HG02623 (cell line): ENCODE data around the gene IL23R.
"Not testable (repeated sequence)": the region's sequence is repeated elsewhere in the genome, so short reads cannot be mapped to it uniquely, and the experiment has no call there.

ENCODE experiments used
- ATAC-seq: cut with Tn5 transposase; IDR thresholded peaks from one replicate; pipeline ENCODE4 v1.9.1; 2021; ENCODE audit warnings: moderate library complexity; ENCODE audit not compliant: unreplicated experiment

Gene IL23R, protein sequence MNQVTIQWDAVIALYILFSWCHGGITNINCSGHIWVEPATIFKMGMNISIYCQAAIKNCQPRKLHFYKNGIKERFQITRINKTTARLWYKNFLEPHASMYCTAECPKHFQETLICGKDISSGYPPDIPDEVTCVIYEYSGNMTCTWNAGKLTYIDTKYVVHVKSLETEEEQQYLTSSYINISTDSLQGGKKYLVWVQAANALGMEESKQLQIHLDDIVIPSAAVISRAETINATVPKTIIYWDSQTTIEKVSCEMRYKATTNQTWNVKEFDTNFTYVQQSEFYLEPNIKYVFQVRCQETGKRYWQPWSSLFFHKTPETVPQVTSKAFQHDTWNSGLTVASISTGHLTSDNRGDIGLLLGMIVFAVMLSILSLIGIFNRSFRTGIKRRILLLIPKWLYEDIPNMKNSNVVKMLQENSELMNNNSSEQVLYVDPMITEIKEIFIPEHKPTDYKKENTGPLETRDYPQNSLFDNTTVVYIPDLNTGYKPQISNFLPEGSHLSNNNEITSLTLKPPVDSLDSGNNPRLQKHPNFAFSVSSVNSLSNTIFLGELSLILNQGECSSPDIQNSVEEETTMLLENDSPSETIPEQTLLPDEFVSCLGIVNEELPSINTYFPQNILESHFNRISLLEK

DNA sequence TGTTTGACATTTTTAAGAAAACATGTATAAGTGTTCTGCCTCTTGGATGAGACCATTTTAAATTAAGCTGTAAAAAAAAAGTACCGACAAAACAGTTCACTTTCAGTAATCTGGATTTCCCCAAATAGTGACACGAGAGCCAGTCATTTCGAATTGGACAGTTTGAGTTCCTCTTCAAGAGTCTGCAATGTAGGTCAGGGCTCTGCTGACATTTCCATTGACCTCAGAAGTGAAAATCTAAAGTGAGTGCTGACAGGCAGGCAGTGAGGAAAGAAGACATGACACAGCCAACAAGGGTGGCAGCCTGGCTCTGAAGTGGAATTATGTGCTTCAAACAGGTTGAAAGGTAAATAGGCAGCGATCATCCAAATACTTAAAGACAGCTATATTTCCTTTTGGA is at the start of gene IL23R:
IL23R (plus strand) TSS at position 259 of the 400 bp plus-strand sequence. CDS start 1,667 bp downstream, outside the sequence.
- peak; percentile 82 for ATAC-seq

DNA sequence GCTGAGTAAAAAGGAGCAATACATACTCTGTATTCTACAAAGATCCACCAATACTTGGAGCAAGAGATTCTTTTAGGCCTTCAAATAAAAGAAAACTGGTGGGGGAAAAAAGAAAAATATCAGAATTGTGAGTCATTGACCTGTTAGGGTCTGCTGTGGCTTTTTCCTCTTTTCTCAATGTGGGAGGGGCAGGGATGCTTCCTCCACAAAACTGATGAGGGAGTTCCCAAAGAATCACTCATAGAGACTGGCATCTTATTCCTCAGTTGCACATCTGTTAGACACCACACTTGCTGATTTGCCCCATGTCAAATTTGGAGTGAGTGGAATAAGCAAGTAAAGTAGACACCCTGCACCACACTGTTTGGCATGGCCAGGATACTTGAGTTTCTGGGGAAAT is 48.1 kb upstream of the IL23R start:
- ATAC-seq: no peak

DNA sequence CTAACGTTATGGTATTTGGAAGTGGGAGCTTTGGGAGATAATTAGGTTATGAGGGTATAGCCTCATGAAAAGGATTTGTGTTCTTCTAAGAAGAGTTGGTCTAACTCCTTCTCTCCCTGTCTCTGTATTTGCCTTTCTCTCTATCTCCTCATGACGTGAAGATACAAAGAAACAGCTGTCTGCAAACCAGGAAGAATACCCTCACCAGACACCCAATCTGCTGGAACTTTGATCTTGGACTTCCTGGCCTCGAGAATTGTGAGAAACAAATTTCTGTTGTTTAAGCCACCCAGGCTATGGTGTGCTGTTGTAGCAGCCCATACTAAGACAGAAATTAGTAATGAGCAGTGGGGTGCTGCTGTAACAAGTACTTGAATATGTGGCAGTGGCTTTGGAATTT is 47.6 kb upstream of the IL23R start:
- no peak for ATAC-seq

DNA sequence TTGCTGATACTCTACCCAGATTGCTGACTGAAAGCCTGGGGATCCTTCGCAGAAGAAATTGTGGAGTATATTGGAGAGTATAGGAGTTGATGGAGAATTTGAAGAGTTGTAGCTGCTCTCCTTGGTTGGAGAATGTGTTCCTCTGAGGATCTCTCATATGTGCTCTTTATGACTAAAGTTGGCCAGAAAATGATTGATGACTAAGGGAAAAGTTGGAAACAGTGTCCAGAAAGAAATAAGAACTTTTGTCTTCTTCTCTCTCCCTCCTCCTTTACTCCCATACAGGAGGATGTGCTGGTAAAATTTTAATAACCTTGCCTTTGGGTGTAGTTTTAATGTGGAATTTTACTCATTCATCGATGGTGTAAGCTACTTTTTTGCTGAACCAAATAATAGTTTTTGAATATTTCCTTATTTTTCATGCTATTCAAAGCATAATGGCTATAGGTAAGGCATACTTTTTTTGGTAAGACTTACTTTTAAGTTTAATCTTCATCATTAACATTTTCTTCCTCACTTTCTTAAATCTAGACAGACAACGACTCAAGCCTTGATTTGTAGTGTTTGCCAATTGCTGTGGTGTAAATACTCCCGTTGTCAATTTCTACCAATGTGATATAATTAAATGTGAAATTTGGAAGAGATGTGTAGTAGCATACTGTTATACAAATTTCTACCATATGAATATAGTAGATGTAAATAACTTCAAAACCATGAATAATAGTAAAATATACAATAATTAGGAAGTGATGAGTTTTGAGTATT is 45.2 kb upstream of the IL23R start:
- ATAC-seq: no peak

DNA sequence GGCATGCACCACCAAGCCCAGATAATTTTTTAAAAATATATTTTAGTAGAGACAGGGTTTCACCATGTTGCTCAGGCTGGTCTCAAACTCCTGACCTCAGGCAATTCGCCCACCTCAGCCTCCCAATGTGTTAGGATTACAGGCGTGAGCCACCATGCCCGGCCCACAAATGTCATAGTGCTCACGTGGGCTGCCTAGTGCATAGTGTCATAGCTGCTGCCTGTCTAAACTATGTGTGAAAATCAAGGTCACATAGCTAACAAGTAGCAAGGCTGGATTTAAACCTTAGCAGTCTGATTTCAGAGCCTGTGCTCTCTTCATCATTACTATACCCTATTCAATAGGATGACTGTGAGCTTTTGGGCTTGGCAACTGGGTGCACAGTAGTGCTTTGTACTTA is 41.8 kb upstream of the IL23R start:
- no peak for ATAC-seq

DNA sequence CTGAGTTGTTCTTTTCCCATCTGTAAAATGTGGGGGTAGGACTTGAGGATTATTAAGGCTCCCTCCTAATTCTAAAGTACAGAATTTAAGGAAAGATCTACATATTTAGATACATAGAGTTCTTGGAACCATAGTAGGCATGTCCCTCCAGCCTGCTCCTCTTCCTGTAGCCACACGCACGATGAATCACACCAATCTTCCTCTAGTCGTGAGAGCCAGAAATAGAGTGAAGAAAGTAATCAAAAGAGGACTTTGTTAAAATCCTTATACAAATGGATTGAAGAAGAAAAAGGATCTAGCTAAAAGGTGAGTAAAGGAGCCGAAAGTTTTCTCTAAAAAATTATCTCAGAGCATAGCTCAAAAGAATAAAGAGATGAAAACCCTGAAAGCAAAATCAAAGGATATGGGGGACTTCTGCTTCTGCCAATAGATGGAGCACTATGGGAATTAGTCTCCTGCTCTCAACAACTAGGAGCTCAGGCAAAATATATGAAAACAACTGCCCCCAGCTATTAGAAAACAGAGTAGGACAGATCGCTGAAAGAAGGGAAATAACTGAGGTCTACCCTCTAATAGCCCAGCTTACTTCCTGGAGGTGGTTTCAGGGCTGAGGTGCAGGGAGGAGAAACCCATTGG is 40.0 kb upstream of the IL23R start:
- ATAC-seq: no peak

DNA sequence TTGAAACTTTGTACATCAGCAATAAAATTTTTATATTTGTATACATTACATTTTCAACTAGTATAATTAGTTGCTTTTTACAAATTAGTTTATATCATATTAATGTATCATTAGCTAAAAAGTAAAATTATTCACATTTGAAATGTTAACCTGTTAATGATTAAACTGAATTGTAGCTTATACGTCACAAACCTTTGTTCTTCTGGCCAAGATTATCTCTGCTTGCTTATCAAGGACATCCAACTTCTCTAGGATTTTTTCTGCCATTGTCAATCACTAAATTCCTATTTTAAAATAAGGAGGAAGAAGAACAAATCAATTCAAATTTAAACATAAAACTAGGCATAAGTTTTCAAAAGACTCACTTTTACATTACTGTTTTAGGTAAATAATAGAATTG is 39.3 kb upstream of the IL23R start:
- ATAC-seq: no peak

DNA sequence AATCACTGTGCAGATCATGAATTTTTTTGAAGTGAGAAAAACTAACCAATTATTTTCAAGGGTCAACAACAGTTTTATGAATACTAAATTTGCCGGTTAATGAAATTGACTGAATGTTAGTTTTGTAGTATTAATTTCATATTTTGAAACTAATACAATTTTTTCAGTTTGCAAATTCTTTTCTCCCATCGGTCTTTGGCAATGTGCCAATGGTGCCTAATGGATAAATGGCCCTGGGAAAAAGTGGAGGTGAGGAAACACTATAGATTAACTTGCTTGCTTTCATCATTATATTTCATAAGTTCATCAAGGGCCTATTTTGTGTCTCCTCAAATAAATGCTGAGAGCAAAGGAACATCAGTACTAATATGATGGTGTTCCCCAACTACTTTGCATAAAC is 35.6 kb upstream of the IL23R start:
- no peak for ATAC-seq

DNA sequence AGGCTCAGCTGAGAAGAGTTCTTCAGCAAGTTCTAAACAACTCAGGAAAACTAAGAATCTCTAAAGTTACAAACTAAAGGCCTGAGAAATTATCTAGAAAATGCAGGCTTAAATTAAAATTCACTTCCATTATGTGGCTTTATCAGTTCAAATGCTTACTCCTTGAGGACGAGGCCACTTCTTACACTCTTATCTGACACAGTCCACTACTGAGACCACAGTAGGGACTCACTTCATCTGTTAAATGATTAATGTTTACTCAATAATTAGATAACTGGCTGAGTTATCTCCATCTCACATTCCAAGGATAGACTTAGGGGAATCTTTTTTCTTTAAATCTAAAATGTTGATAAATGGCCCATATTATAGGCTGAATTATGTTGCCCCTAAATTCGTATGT is 33.1 kb upstream of the IL23R start:
- ATAC-seq: no peak

DNA sequence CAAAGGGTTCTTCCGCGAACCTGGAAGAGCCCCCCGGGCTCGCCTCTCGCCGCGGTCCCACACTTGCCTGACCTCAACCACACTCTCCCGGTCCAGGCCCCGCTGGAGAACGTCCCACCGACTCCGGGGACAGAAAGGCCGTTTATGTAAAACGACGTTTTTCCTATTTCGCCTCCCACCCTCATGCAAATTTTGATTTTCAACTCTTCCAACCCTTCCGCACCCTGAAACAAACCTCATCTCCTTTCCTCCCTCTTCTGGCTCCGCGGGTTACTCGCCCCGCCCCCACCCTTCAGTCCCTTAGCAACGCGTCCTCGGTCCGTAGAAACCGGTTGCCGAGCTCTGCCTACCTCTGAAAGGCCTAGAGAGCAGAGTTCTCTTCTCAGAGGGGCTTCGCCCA is 31.6 kb upstream of the IL23R start, which contains the start of gene C1orf141:
C1orf141 (minus strand) TSS at position 276 of the 400 bp plus-strand sequence. CDS start 7,730 bp downstream, outside the sequence.
- ATAC-seq: no peak

DNA sequence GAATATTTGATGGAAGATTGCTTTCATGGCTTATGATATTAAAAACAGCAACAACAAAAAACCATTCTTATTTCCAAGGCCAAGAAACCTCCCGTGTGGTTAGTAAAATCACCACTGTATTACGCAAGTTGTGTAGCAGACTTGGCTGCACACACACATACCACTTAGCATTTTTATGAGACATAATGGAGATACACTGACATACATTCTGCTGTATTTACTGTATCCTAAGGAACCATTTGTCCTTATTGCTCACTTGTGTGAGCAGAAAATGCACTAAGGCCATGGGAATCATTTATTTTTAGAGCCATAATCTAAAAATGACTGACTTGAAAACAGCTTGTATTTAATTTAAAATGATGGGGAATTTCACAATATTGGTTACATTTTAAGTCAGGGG is 30.9 kb upstream of the IL23R start:
- no peak for ATAC-seq

DNA sequence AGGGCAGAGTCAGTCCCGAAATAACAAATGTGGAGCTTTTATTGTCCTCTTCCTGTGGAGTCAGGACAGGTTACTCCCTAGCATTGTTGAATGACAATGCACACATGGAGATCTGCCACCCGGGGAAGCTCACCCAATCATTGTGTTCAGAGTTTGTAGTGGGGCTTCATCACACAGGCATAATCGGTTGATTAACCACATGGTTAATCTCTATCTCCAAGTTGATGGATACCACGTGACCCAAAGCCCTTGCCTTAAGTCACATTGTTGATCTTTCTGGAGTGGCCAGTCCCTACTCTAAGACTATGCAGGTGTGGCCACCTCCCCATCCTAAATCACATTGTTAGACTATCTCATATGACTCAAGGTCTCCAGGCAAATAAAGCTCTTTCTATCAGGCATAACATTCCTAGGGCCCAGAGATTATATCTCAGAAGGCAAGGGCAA is 28.9 kb upstream of the IL23R start:
- ATAC-seq: no peak

DNA sequence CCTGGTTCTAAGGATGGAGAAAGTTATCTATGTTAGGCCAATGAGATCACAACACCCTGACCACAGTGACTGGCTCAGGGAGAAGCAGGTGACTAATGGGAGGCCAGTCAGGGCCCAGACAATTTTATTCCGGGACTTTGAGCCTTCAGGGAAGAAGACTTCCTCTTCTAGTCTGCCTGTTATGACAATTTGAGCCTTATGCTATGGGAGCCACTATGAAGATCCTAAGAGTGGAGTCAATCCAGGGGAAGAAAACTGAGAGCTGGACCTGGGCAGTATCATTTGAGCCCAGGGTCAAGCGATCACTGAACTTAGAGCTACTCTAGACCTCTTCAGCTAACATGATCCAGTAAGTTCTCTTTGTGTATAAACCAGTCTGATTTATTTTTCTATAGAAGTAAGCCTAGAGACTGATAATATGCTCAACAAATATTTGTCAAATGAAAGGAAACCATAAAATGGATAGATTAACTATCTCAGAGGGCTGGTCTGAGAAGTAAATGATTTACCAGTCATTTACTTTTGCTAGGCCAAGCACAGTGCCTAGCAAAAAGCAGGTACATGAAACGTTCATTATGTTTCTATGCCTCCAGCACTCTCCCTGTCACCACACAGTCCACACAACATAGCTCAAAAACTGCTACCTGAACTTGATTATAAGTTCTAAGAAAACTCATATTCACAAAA is 27.3 kb upstream of the IL23R start:
- no peak for ATAC-seq

DNA sequence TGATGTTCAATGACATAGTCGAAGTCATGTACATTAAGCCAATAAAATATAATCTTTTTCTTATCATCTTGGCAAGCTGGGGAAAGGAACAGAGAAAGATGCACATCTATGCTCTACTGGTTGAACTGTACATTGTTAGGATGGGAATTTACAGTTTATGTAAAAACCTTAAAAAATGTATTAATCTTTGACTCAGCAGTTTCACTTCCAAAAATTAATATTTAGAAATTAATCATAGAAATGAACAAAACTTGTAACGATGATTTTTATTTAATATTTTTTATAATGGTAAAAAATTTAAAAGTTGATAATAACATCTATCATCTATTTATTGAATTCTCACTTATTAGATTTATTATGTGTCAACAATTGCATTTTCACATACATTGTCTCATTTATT is 25.8 kb upstream of the IL23R start:
- no peak for ATAC-seq

DNA sequence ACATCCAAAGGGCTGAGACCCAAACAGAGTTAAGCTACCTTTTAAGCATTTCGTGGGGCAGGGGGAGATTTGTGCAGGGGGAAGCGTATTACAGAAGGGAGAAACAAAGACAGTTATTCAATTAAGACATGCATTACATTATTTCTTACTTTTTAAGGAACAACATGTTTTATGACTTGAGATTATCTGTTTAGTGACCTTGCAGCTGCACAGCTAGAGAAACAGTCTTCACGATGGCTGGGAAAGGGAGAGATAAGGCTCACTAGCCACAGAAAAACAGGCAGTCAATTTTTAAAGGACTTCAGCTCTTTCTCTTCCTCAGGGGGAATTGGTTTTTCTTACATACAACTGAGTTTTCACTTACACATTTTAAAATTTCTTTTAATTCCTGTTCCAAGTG is 24.4 kb upstream of the IL23R start:
- ATAC-seq: not testable (repeated sequence)

DNA sequence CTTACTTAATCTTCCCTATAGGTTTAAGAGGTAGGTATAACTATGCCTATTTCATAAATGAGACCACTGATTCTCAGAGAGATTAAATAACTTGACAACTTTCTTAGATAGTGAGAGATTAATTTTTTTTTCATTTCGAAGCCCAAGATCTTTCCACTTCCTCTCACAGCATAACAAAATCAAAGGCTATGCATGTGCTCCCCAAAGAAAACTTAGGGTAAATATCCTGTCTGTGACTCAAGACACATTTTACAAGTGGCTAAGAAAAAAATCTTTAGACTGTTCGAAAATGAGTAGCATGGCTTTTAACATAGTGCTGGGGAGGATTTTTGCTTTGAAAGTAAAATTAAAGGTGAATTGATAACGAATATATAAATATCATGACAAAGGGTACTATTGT is 23.3 kb upstream of the IL23R start:
- ATAC-seq: no peak

DNA sequence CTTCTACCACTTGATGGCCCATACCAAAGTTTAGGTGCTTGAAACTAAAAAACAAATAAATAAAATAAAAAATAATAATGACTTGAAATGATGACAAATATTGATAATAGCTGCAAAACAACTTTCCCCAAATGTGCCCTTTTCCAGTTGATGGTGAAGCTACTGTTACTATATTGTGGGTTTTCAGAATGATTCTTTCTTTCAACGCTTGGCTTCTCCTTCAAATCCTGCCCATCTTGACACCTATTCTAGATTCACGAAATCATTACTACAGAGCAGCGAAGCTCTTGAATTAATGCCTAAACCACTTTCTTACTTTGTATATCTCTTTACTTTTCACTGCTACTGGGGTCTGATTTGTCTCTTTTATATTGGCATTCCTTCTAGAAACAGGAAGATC is 22.3 kb upstream of the IL23R start:
- no peak for ATAC-seq

DNA sequence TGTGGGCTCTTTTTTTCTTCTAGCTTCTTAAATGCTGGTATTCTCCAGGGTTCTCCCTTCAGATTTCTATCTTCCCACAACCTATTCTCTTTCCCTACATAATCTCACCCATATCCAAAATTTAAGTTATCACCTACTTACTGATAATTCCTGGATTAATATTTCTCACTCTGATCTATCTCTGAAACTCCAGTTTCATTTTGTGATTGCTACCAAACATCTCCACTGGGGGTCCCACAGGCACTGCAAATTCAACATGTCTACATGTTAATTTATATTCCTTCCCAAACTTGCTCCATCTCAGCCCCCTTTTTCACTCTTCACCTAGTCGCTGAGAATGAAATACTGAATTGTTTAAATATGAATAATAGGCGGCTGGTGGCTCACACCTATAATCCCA is 21.6 kb upstream of the IL23R start:
- ATAC-seq: no peak

DNA sequence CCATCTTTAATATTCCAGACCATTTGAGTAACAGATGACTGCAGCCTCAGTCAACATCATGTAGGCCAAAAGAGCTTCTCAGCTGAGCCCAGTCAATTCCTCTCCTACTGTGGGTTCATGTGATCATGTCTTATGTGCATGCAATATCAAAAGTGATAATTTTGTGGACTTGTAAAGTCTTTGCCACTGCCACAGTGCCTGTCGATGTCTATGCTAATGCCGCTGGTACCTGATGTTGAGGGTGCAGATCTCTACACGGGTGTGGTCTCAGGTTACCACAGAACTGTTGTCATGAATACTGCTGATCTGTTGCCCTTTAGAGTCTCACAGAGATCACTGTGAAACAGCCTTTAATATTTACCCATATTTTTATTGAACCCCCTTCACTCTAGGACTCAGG is 20.2 kb upstream of the IL23R start:
- no peak for ATAC-seq

DNA sequence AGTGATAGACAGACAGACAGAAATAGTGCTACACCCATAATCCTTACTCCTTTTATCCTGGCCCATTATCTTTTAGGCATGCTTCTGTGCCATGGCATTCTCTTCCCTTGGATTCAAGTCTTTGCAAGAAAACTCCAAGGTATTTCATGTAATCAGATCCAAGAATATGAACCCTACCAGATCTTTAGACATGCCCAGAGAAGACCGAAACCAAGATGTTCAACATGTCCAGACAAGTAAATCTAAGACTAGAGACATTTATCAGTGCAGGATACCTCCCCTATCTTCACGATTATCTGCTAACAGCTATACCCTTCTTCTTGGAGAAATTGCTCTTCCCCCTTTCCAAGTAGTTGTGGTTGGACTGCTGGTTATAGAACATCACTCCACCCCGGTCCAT is 19.7 kb upstream of the IL23R start:
- no peak for ATAC-seq

DNA sequence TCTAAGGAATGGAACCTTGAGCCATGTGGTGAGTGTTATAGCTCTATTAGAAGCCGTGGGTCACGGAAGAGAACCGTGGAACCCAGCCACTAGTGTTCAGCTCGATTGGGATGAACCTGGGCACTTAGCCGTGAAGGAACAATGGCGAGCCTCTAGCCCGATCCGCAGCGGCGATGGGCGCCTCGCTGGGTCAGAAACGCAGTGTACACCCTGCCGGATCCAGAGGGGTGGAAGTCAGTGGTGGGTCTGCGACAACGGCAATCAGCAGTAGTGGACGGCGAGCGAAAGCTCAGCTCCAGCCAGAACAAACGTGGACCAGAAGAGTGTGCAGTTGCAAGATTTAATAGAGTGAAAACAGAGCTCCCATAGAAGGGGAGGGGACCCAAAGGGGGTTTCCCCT is 18.3 kb upstream of the IL23R start:
- ATAC-seq: not testable (repeated sequence)
